GM19240 (cell line): ENCODE results near the gene DEXI.
A peak's percentile ranks its signal among the peaks of the same experiment; 100 is the strongest.

Experiments
- DNase-seq: peaks from one replicate; pipeline ENCODE4 v3.0.0; 2011; ENCODE audit warnings: low spot score; ENCODE audit not compliant: insufficient read length

Gene DEXI

GRCh38 chr16:10942352-10943063 lies at the start of gene DEXI:
Gene DEXI (minus strand): TSS chr16:10942468. CDS start chr16:10942005, 463 bp downstream.
- peak; percentile 96 for DNase-seq

- DNase-seq, result no peak
Measured at GRCh38 chr16:10990378-10990777, 48.1 kb upstream of the DEXI start.

GRCh38 chr16:10989559-10989958 lies 47.3 kb upstream of the DEXI start:
- no peak for DNase-seq

- no peak for DNase-seq
Measured at GRCh38 chr16:10988879-10989278, 46.6 kb upstream of the DEXI start.

GRCh38 chr16:10988164-10988803 lies 46.0 kb upstream of the DEXI start:
- no peak for DNase-seq

- no peak for DNase-seq
Measured at GRCh38 chr16:10987361-10988163, 45.3 kb upstream of the DEXI start.

GRCh38 chr16:10984509-10984908 lies 42.2 kb upstream of the DEXI start:
- no peak for DNase-seq

- no peak for DNase-seq
Measured at GRCh38 chr16:10983159-10983558, 40.9 kb upstream of the DEXI start.

GRCh38 chr16:10982465-10983150 lies 40.3 kb upstream of the DEXI start:
- no peak for DNase-seq

GRCh38 chr16:10981697-10982216 lies 39.5 kb upstream of the DEXI start:
- peak; percentile 60 for DNase-seq

- no peak for DNase-seq
Measured at GRCh38 chr16:10980813-10981212, 38.5 kb upstream of the DEXI start.

GRCh38 chr16:10979717-10980601 lies 37.7 kb upstream of the DEXI start:
- DNase-seq, result no peak

GRCh38 chr16:10978871-10979446 lies 36.7 kb upstream of the DEXI start:
- DNase-seq, result no peak

GRCh38 chr16:10978124-10978523 lies 35.9 kb upstream of the DEXI start:
- DNase-seq, result no peak

- DNase-seq, result no peak
Measured at GRCh38 chr16:10976634-10977033, 34.4 kb upstream of the DEXI start.

- DNase-seq, result no peak
Measured at GRCh38 chr16:10972819-10973464, 30.7 kb upstream of the DEXI start.

GRCh38 chr16:10972108-10972818 lies 30.0 kb upstream of the DEXI start:
- DNase-seq, result no peak

- no peak for DNase-seq
Measured at GRCh38 chr16:10971560-10971961, 29.3 kb upstream of the DEXI start.

- DNase-seq, result no peak
Measured at GRCh38 chr16:10970065-10970464, 27.8 kb upstream of the DEXI start.
